H1 (cell line): ENCODE measurements around the gene DNLZ. TPM values are rescaled to one million over a fixed set of nuclear protein-coding genes. Genes with fewer than 3 reads are reported as not detected.
A peak's percentile ranks its signal among the peaks of the same experiment; 100 is the strongest.

Experiments
- RAD21 ChIP-seq, 2 experiments: IDR thresholded peaks in 1 of 2; conservative IDR thresholded peaks in 1 of 2; 2 replicates each; pipeline ENCODE4 v1.6.1; 2011; ENCODE audit warnings: low read depth in 2 of 2, low read length in 2 of 2, improper control_type of control experiment in 1 of 2, inconsistent platforms in 1 of 2, mild to moderate bottlenecking in 1 of 2, moderate library complexity in 1 of 2
- polyA plus RNA-seq, 7 experiments: library from polyadenylated mRNA; depleted of rRNA in 3 of 7; stranded (reverse) in 5 of 7; unstranded in 2 of 7; fragments of >200 nt in 5 of 7; fragments of 200-250 nt in 2 of 7; gene quantifications; 1 replicate in 5 of 7; 2 replicates in 1 of 7; 4 replicates in 1 of 7; pipeline versions ENCODE4 v1.2.1 to v1.2.3, GENCODE V29; 2011 to 2013; ENCODE audit warnings: missing spikeins in 2 of 7, mixed read lengths in 2 of 7
- total RNA-seq: library from RNA; stranded (reverse); fragmentation: NEBNext Ultra II Directional; extraction: Animal tissue kit (Norgen Biotek cat#: 25700); gene quantifications from 2 replicates; pipeline ENCODE4 v1.2.1, GENCODE V29; 2021

The DNLZ gene
- total and polyA plus RNA-seq, 2 of the 8 experiments (the other 6 are each of a cell fraction or from before 2014, with no cell fraction given) = 11.6 to 17.9 TPM

DNA sequence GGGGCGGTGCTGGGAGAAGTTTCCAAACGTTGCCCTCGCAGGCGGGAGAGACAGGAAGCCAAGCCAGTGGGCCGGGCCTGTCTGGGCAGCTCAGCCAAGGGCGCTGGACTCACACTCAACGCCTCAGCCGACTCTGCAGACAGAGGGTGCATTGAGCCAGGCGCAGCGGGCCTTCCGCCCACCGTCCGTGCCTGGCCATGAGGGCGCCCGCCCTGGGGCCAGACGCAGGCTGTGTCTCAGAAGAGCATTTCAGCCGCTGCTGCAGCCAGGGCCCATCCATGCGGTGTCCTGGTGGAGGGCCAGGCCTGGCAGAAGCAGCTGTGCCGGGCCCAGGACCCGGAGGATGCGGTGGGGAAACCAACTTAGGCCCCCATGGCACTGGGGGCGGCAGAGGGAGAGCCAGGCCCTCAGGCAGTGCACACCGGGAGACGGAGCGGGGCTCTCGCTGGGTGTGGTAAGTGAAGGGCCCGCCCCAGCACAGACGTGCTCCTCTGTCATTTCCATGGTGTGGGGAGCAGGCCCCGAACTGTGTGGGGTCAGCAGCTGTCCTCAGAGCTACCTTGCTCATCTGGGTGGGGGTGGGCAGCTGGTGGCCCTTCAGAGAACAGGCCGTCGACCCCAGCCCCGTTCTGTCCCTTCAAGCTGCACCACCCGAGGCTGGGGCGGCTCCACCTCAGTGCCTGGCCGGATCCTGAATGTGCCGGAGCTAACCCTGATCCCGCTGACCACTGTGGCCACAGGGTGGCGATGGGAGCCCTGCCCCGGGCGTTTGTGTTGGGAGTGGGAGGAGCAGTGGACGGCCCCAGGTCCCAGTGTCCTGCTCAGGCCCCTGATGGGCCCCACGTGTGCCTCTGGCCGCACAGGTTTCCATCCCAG, 18.0 kb downstream of the DNLZ start (continued):
- peak; percentile 42 to 58 for TF ChIP-seq RAD21 (IDR thresholded peaks at IDR 0.05 in 1 of 2, conservative IDR thresholded peaks at IDR 0.05 in 1 of 2; ENCODE audit: low read depth in 2 of 2, low read length in 2 of 2)
- TF ChIP-seq, all 59 proteins: peak for 3
